Endothelial cell of umbilical vein (primary cell): ENCODE results near the gene SIRT5. TPM values are rescaled to one million over a fixed set of nuclear protein-coding genes. Genes with fewer than 3 reads are reported as not detected.

Experiments
- BruUV-seq: library from RNA; stranded (reverse); fragments of 400-500 nt; replicated peaks from 2 replicates; lab custom pipeline; 2021; lab: Mats Ljungman, UMichigan
- CTCF ChIA-PET: fragments of 300-600, 350-600 bp; sonication (Branson Sonifier 250); formaldehyde crosslinking; loops from one replicate; lab custom pipeline; 2021; ENCODE audit warnings: antibody characterized with exemption, inconsistent platforms; lab: Charles Lee
- POLR2A ChIA-PET: fragments of 300-600, 350-600 bp; sonication (Branson Sonifier 250); formaldehyde crosslinking; loops from one replicate; lab custom pipeline; 2021; ENCODE audit warnings: antibody characterized with exemption, inconsistent platforms; lab: Charles Lee
- DNase-seq: peaks from one replicate; pipeline ENCODE4 v3.0.0-alpha.2; 2011; ENCODE audit warnings: low read depth, low spot score
- FAIRE-seq: peaks from 2 replicates; lab custom pipeline; 2011; peaks lifted over from hg19 to GRCh38; lab: Jason Lieb, UNC
- H2AFZ ChIP-seq: 2 replicates; pipeline ENCODE4 v1.6.0; 2012; ENCODE audit warnings: low read depth, low read length, control low read depth, inconsistent platforms
- H3K27ac ChIP-seq: 2 replicates; pipeline ENCODE4 v1.5.1; 2011; ENCODE audit warnings: low read depth, mild to moderate bottlenecking, control low read depth, low read length, moderate library complexity; ENCODE audit not compliant: insufficient read depth
- H3K27me3 ChIP-seq, 2 experiments: 2 replicates each; pipeline versions ENCODE4 v1.6.0 to v1.6.1; 2011; ENCODE audit warnings: low read length in 2 of 2, mixed read lengths in 1 of 2; ENCODE audit not compliant: control insufficient read depth in 2 of 2, insufficient read depth in 2 of 2
- H3K36me3 ChIP-seq, 2 experiments: 2 replicates in 1 of 2; 3 replicates in 1 of 2; pipeline ENCODE4 v1.5.1; 2011; ENCODE audit warnings: low read length in 2 of 2, mild to moderate bottlenecking in 1 of 2, moderate library complexity in 1 of 2; ENCODE audit not compliant: control insufficient read depth in 2 of 2, insufficient read depth in 2 of 2; ENCODE audit errors: extremely low read depth in 1 of 2
- H3K4me1 ChIP-seq: 3 replicates; pipeline ENCODE4 v1.5.1; 2011; ENCODE audit warnings: mild to moderate bottlenecking, low read length; ENCODE audit not compliant: control insufficient read depth, insufficient read depth; ENCODE audit errors: extremely low read depth
- H3K4me2 ChIP-seq: 2 replicates; pipeline ENCODE4 v1.6.1; 2011; ENCODE audit warnings: low read length, control low read depth, mixed read lengths; ENCODE audit not compliant: insufficient read depth
- H3K4me3 ChIP-seq, 3 experiments: fragments of 200-600 bp in 1 of 3; sonication (generic), shearing (Covaris generic) in 1 of 3; replicated peaks in 1 of 3; 2 replicates each; pipeline ENCODE4 v1.5.1; 2011 to 2016; ENCODE audit warnings: control low read depth in 3 of 3, low read length in 3 of 3, mild to moderate bottlenecking in 2 of 3, inconsistent platforms in 1 of 3, low read depth in 1 of 3, moderate library complexity in 1 of 3; ENCODE audit not compliant: insufficient read depth in 1 of 3
- H3K79me2 ChIP-seq: 2 replicates; pipeline ENCODE4 v1.6.0; 2012; ENCODE audit warnings: low read length, inconsistent platforms; ENCODE audit not compliant: control insufficient read depth, insufficient read depth
- H3K9ac ChIP-seq: replicated peaks from 2 replicates; pipeline ENCODE3; 2011; ENCODE audit warnings: low read length, control low read depth; ENCODE audit not compliant: insufficient read depth; ENCODE audit errors: extremely low read depth
- H3K9me1 ChIP-seq: replicated peaks from 3 replicates; pipeline ENCODE4 v1.6.0; 2011; ENCODE audit warnings: mild to moderate bottlenecking, low read length; ENCODE audit not compliant: control insufficient read depth, insufficient read depth; ENCODE audit errors: extremely low read depth
- H3K9me3 ChIP-seq: replicated peaks from 2 replicates; pipeline ENCODE4 v1.5.1; 2012; ENCODE audit warnings: low read length, inconsistent platforms; ENCODE audit not compliant: control insufficient read depth, insufficient read depth
- H4K20me1 ChIP-seq: replicated peaks from 2 replicates; pipeline ENCODE3; 2011; ENCODE audit warnings: mild to moderate bottlenecking, low read length; ENCODE audit not compliant: control insufficient read depth, insufficient read depth; ENCODE audit errors: extremely low read depth
- CTCF ChIP-seq, 2 donors: IDR thresholded peaks; 1 replicate in 1 of 2; 2 replicates in 1 of 2; pipeline ENCODE4 v1.5.1; 2011; ENCODE audit warnings: low read length in 2 of 2, mild to moderate bottlenecking in 2 of 2, moderate library complexity in 2 of 2, control low read depth in 1 of 2, inconsistent platforms in 1 of 2, low read depth in 1 of 2; ENCODE audit not compliant: insufficient read depth in 1 of 2; ENCODE audit errors: extremely low read depth in 1 of 2
- EZH2 ChIP-seq: IDR thresholded peaks from 2 replicates; pipeline ENCODE4 v1.6.1; 2012; ENCODE audit warnings: borderline replicate concordance, low read depth, mild to moderate bottlenecking, moderate library complexity, low read length, inconsistent platforms; ENCODE audit not compliant: severe bottlenecking
- FOS ChIP-seq: IDR thresholded peaks from 2 replicates; pipeline ENCODE4 v1.6.1; 2011; ENCODE audit warnings: mild to moderate bottlenecking, low read length, moderate library complexity, borderline replicate concordance; ENCODE audit not compliant: insufficient read depth
- GATA2 ChIP-seq: IDR thresholded peaks from 2 replicates; pipeline ENCODE4 v1.7.0; 2011; ENCODE audit warnings: low read depth, mild to moderate bottlenecking, moderate library complexity, mixed read lengths, low read length; ENCODE audit not compliant: insufficient read length, insufficient read depth
- JUN ChIP-seq: IDR thresholded peaks from 2 replicates; pipeline ENCODE4 v1.6.1; 2011; ENCODE audit warnings: borderline replicate concordance, low read depth; ENCODE audit not compliant: insufficient read length, insufficient read depth
- MYC ChIP-seq: IDR thresholded peaks from one replicate; pipeline ENCODE4 v1.6.1; 2011; ENCODE audit warnings: mild to moderate bottlenecking, low read depth, low read length
- POLR2A ChIP-seq: IDR thresholded peaks from 2 replicates; pipeline ENCODE4 v1.6.1; 2012; ENCODE audit warnings: low read depth, mild to moderate bottlenecking, control low read depth, low read length
- POLR2AphosphoS5 ChIP-seq: IDR thresholded peaks from 2 replicates; pipeline ENCODE4 v1.6.1; 2012; ENCODE audit warnings: low read depth, mild to moderate bottlenecking, control low read depth, low read length, moderate library complexity; ENCODE audit not compliant: insufficient read depth
- dilution Hi-C: fragments of 300-500 bp; cut with MboI; formaldehyde crosslinking; loops from one replicate; pipeline ENCODE4 v1.15.0; 2019; ENCODE audit warnings: low sequenced_read_pairs; ENCODE audit not compliant: extremely low pct_ligation_motif_present
- intact Hi-C: fragments of 100-400 bp; cut with micrococcal nuclease; formaldehyde crosslinking; loops from one replicate; pipeline ENCODE4 v1.10.0; 2022
- polyA plus RNA-seq, 4 experiments: library from polyadenylated mRNA; depleted of rRNA in 3 of 4; stranded (reverse) in 3 of 4; unstranded in 1 of 4; fragments of >200 nt; gene quantifications; 2 replicates each; pipeline versions ENCODE4 v1.2.1 to v1.2.3, GENCODE V29; 2011 to 2012; ENCODE audit warnings: missing spikeins in 1 of 4
- total RNA-seq: library from RNA; stranded (reverse); gene quantifications from 2 replicates; pipeline ENCODE4 v1.2.3, GENCODE V29; 2021
- TF ChIP-seq, protein P1 (sequence below): IDR thresholded peaks from 2 replicates; pipeline ENCODE4 v1.6.1; 2011; ENCODE audit not compliant: insufficient read depth, insufficient read length

Gene SIRT5
- total and polyA plus RNA-seq, 2 donors (not counting 3 experiments of a cell fraction or from before 2014, with no cell fraction given) = 4.7 to 7.2 TPM

GRCh38 chr6:13638014-13638413, 63.6 kb downstream of the SIRT5 start:
- TF ChIP-seq CTCF (IDR thresholded peaks at IDR 0.05; ENCODE audit: extremely low read depth in 1 of 2, insufficient read depth in 1 of 2, low read depth in 1 of 2, low read length in 2 of 2) (no peak), FOS (no peak), EZH2 (no peak), GATA2 (no peak), MYC (no peak), POLR2AphosphoS5 (no peak), POLR2A (no peak), JUN (no peak)
- TF ChIP-seq, protein P1, sequence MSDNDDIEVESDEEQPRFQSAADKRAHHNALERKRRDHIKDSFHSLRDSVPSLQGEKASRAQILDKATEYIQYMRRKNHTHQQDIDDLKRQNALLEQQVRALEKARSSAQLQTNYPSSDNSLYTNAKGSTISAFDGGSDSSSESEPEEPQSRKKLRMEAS = no peak
- Histone ChIP-seq H3K4me1 (peaks cover 13% of the 10 kb centered on the region), H3K4me2 (no peak overlapping the region), H4K20me1 (no peaks in the 10 kb centered on the region), H3K79me2 (no peaks in the 10 kb centered on the region), H3K4me3 (no peak overlapping the region), H2AFZ (no peak overlapping the region), H3K27me3 (no peaks in the 10 kb centered on the region), H3K9me3 (no peaks in the 10 kb centered on the region), H3K9ac (no peak overlapping the region), H3K36me3 (peaks cover 2 to 3% of the 10 kb centered on the region in 2 experiments), H3K9me1 (no peaks in the 10 kb centered on the region), H3K27ac (no peak overlapping the region)
- ChIA-PET CTCF (interaction anchor here (0.7 kb wide), 1 partner anchor 13 kb away, joined by 3 read pairs; no protein-coding TSS in a partner anchor), POLR2A (interaction anchor here (0.6 kb wide), 1 partner anchor 12 kb away, joined by 6 read pairs; no protein-coding TSS in a partner anchor)
- FAIRE-seq = no peak
- dilution Hi-C loops (no loop called here), intact Hi-C loops (no loop called here)
- BruUV-seq = no TSS peak
- DNase-seq = no peak
